ENCODE measurements around the gene P2RY14. TPM values are rescaled to one million over a fixed set of nuclear protein-coding genes. Genes with fewer than 3 reads are reported as not detected.

The P2RY14 gene
- total and polyA plus RNA-seq, 2 of the 13 experiments (the other 11 are each of a cell fraction or from before 2014, with no cell fraction given) = not detected

- TF ChIP-seq FOXP4 (CRISPR knock-in tag; IDR thresholded peaks at IDR 0.05) (peak; percentile 80), KAT8 (CRISPR knock-in tag; IDR thresholded peaks at IDR 0.05) (peak; percentile 48; the same call in 1 of the 2 replicates), ELF4 (CRISPR knock-in tag; IDR thresholded peaks at IDR 0.05; ENCODE audit: borderline replicate concordance) (no peak), NR2F6 (IDR thresholded peaks at IDR 0.05) (peak; percentile 52; the same call in 1 of the 2 replicates), NR2F6 (CRISPR knock-in tag; IDR thresholded peaks at IDR 0.05) (peak; percentile 58), ARID5B (CRISPR knock-in tag; IDR thresholded peaks at IDR 0.05) (peak; percentile 90), FOXO1 (CRISPR knock-in tag; IDR thresholded peaks at IDR 0.05) (peak; percentile 53; the same call in 1 of the 2 replicates), GABPA (IDR thresholded peaks at IDR 0.05; ENCODE audit: low read depth, low read length) (no peak), GABPA (CRISPR knock-in tag; IDR thresholded peaks at IDR 0.05; ENCODE audit: low read depth) (peak; percentile 22; the same call in 1 of the 2 replicates), DRAP1 (CRISPR knock-in tag; IDR thresholded peaks at IDR 0.05) (peak; percentile 12; the same call in 1 of the 2 replicates), ZNF33A (CRISPR knock-in tag; IDR thresholded peaks at IDR 0.05; ENCODE audit: borderline replicate concordance) (no peak), ZNF430 (CRISPR knock-in tag; IDR thresholded peaks at IDR 0.05) (no peak), ZBTB25 (CRISPR knock-in tag; IDR thresholded peaks at IDR 0.05) (0 out of 2 replicates have a peak, but pooled peaks have one; percentile 41), TFDP2 (CRISPR knock-in tag; IDR thresholded peaks at IDR 0.05) (no peak), RXRA (CRISPR knock-in tag; IDR thresholded peaks at IDR 0.05) (peak; percentile 34; the same call in 1 of the 2 replicates), ISL2 (CRISPR knock-in tag; IDR thresholded peaks at IDR 0.05) (peak; percentile 16; the same call in 1 of the 2 replicates), CREM (IDR thresholded peaks at IDR 0.05) (peak; percentile 60), CREM (CRISPR knock-in tag; IDR thresholded peaks at IDR 0.05) (no peak), ZNF331 (CRISPR knock-in tag; IDR thresholded peaks at IDR 0.05) (peak; percentile 55; the same call in 1 of the 2 replicates), ZNF775 (CRISPR knock-in tag; IDR thresholded peaks at IDR 0.05; ENCODE audit: borderline replicate concordance) (no peak), STAG1 (CRISPR knock-in tag; IDR thresholded peaks at IDR 0.05) (no peak), POGZ (CRISPR knock-in tag; IDR thresholded peaks at IDR 0.05) (0 out of 2 replicates have a peak, but pooled peaks have one; percentile 21)
These were observed 5.6 kb upstream of the P2RY14 start (continued) for GRCh38 chr3:151283907-151284461.

Data from HepG2 (cell line).